GM10266 (cell line): Measurements from ENCODE around the gene MRPL17.
A peak's percentile ranks its signal among the peaks of the same experiment; 100 is the strongest.

ENCODE experiments used
- DNase-seq: peaks from one replicate; pipeline ENCODE4 v3.0.0; 2012; ENCODE audit errors: extremely low spot score
- CTCF ChIP-seq: IDR thresholded peaks from 2 replicates; pipeline ENCODE4 v1.5.1; 2012; ENCODE audit warnings: mild to moderate bottlenecking, low read depth; ENCODE audit not compliant: control insufficient read depth, insufficient read depth; ENCODE audit errors: missing control alignments

The MRPL17 gene

GRCh38 chr11:6638429-6638828 is 44.7 kb downstream of the MRPL17 start:
- peak; percentile 5 for TF ChIP-seq CTCF
- DNase-seq = no peak

GRCh38 chr11:6637871-6638270 is 45.3 kb downstream of the MRPL17 start:
- no peak for DNase-seq
- no peak for TF ChIP-seq CTCF

GRCh38 chr11:6636480-6636879 is 46.7 kb downstream of the MRPL17 start:
- no peak for DNase-seq
- TF ChIP-seq CTCF = no peak

GRCh38 chr11:6635082-6635932 is 47.8 kb downstream of the MRPL17 start:
- no peak for DNase-seq
- TF ChIP-seq CTCF = no peak

- no peak for TF ChIP-seq CTCF
- DNase-seq = no peak
Measured at GRCh38 chr11:6634534-6634933, 48.6 kb downstream of the MRPL17 start.

- no peak for DNase-seq
- no peak for TF ChIP-seq CTCF
Measured at GRCh38 chr11:6633422-6634408, 49.4 kb downstream of the MRPL17 start.
